Smooth muscle cell (in vitro differentiated cells): ENCODE measurements around the gene ERC2. TPM values are rescaled to one million over a fixed set of nuclear protein-coding genes. Genes with fewer than 3 reads are reported as not detected.

Source experiments
- DNase-seq: peaks from one replicate; lab custom pipeline; 2025; ENCODE audit not compliant: unreplicated experiment; lab: John Stamatoyannopoulos, UW
- H2AFZ ChIP-seq: fragments of 200-600 bp; sonication (generic); 2 replicates; pipeline ENCODE4 v1.6.0; 2016; ENCODE audit warnings: antibody characterized with exemption, low read depth, mild to moderate bottlenecking
- H3F3A ChIP-seq: fragments of 200-600 bp; sonication (generic); 2 replicates; pipeline ENCODE4 v1.6.0; 2017; ENCODE audit warnings: antibody characterized with exemption, low read depth
- H3K27ac ChIP-seq: fragments of 200-600 bp; sonication (generic); 2 replicates; pipeline ENCODE4 v1.5.1; 2016; ENCODE audit warnings: low read depth, mild to moderate bottlenecking
- H3K27me3 ChIP-seq: fragments of 200-600 bp; sonication (generic); 2 replicates; pipeline ENCODE4 v1.6.1; 2016; ENCODE audit warnings: low read depth, mild to moderate bottlenecking
- H3K36me3 ChIP-seq: fragments of 200-600 bp; sonication (generic); 2 replicates; pipeline ENCODE4 v1.5.1; 2016; ENCODE audit warnings: low read depth
- H3K4me1 ChIP-seq: fragments of 200-600 bp; sonication (generic); 2 replicates; pipeline ENCODE4 v1.5.1; 2016; ENCODE audit warnings: low read depth
- H3K4me2 ChIP-seq: fragments of 200-600 bp; sonication (generic); 2 replicates; pipeline ENCODE4 v1.6.0; 2016; ENCODE audit warnings: mild to moderate bottlenecking
- H3K4me3 ChIP-seq: fragments of 200-600 bp; sonication (generic); 2 replicates; pipeline ENCODE4 v1.5.1; 2016; ENCODE audit warnings: mild to moderate bottlenecking
- H3K79me2 ChIP-seq: fragments of 200-600 bp; sonication (generic); 2 replicates; pipeline ENCODE4 v1.6.0; 2016; ENCODE audit warnings: low read depth, mild to moderate bottlenecking
- H3K9ac ChIP-seq: fragments of 200-600 bp; sonication (generic); 2 replicates; pipeline ENCODE4 v1.6.0; 2016; ENCODE audit warnings: low read depth
- H3K9me3 ChIP-seq: fragments of 200-600 bp; sonication (generic); replicated peaks from 2 replicates; pipeline ENCODE4 v1.5.1; 2016; ENCODE audit warnings: low read depth
- H4K20me1 ChIP-seq: fragments of 200-600 bp; sonication (generic); 2 replicates; pipeline ENCODE4 v1.6.0; 2016; ENCODE audit warnings: low read depth
- WGBS: methylation state at CpG from one replicate; pipeline ENCODE4 v1.1.7; 2016; ENCODE audit warnings: low lambda C conversion rate; 5-methylcytosine and 5-hydroxymethylcytosine counted together
- polyA plus RNA-seq: library from polyadenylated mRNA; unstranded; fragments of >200 nt; fragmentation: Nextera tagmentation; extraction: Ambion mirVana; gene quantifications from 2 replicates; pipeline ENCODE4 v1.2.1, GENCODE V29; 2016
- total RNA-seq: library from RNA; depleted of rRNA; stranded (reverse); fragments of >200 nt; gene quantifications from 2 replicates; pipeline ENCODE4 v1.2.3, GENCODE V29; 2014
- TF ChIP-seq, protein P1 (sequence below): fragments of 200-600 bp; sonication (generic); IDR thresholded peaks from 2 replicates; pipeline ENCODE4 v1.5.1; 2017; ENCODE audit warnings: borderline replicate concordance, mild to moderate bottlenecking, antibody characterized with exemption; ENCODE audit not compliant: insufficient read depth, poor library complexity, severe bottlenecking

ERC2 gene
- total and polyA plus RNA-seq, 2 experiments from 2014 or later, result 1.1 TPM; not detected in 1

DNA sequence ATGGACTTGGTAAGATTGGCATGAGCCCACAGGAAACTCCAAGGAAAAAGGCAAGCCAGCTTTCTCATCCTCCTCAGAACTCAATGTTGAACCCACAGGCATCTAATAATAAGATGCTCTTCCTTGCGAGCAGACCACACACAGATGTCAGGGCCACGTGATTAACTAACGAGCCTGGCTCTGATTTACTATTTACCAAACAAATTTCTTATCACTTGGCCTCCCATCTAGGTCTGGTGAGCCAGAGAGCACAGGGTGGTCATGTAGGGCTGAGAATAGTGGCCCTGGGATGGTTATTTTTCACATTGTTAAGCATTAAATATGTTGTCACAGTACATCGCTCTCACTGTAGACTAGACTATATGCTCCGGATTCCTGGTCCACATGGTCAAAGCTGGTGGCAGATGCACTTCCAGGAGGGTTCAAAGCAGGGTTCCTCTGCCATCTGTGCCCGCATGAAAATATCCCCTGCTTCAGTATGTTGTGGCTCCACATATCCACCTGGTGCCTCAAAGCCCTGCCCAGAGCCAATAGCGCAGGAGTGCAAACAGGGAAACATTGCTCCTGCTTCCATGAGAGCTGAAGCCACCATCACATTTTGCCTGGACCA, 508.7 kb downstream of the ERC2 start:
- H3K4me1 ChIP-seq, result no peaks in the 10 kb centered on the region
- no peaks in the 10 kb centered on the region for H3F3A ChIP-seq
- H2AFZ ChIP-seq, result no peak overlapping the region
- no peaks in the 10 kb centered on the region for H3K27me3 ChIP-seq
- no peak for DNase-seq
- no peak overlapping the region for H3K9ac ChIP-seq
- H3K79me2 ChIP-seq, result no peaks in the 10 kb centered on the region
- H3K9me3 ChIP-seq, result no peaks in the 10 kb centered on the region
- H3K27ac ChIP-seq, result no peak overlapping the region
- H3K4me2 ChIP-seq, result no peak overlapping the region
- H3K4me3 ChIP-seq, result no peak overlapping the region
- H4K20me1 ChIP-seq, result no peaks in the 10 kb centered on the region
- no peaks in the 10 kb centered on the region for H3K36me3 ChIP-seq
- WGBS, result 91% methylated on average over 7 of the region's 7 CpGs
- TF ChIP-seq, protein P1, sequence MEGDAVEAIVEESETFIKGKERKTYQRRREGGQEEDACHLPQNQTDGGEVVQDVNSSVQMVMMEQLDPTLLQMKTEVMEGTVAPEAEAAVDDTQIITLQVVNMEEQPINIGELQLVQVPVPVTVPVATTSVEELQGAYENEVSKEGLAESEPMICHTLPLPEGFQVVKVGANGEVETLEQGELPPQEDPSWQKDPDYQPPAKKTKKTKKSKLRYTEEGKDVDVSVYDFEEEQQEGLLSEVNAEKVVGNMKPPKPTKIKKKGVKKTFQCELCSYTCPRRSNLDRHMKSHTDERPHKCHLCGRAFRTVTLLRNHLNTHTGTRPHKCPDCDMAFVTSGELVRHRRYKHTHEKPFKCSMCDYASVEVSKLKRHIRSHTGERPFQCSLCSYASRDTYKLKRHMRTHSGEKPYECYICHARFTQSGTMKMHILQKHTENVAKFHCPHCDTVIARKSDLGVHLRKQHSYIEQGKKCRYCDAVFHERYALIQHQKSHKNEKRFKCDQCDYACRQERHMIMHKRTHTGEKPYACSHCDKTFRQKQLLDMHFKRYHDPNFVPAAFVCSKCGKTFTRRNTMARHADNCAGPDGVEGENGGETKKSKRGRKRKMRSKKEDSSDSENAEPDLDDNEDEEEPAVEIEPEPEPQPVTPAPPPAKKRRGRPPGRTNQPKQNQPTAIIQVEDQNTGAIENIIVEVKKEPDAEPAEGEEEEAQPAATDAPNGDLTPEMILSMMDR, result no peak

DNA sequence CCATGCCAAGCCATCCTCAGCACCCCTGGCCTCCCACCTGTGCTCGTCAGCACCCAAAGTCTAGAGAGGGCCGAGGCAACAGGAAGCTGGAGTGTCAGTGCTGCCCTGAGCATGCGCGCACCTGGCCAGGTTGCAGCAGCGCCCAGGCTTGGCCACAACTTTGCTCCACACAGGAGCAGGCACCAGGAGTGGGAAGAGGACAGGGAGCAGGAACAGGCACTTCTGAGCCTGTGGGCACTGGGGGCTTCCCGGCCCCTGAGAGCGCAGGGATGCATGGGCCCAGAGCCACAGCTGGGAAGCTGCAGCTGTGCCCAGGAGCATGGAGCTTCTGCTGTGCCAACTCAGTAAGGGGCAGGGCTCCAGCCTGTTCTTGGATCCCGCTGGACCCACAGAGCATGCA, 509.7 kb downstream of the ERC2 start:
- no peak overlapping the region for H3K4me2 ChIP-seq
- H3K79me2 ChIP-seq, result no peaks in the 10 kb centered on the region
- no peak for DNase-seq
- no peak overlapping the region for H3K4me3 ChIP-seq
- H3K9ac ChIP-seq, result no peak overlapping the region
- no peaks in the 10 kb centered on the region for H3K9me3 ChIP-seq
- no peaks in the 10 kb centered on the region for H3K36me3 ChIP-seq
- H3K27ac ChIP-seq, result no peak overlapping the region
- WGBS, result 98% methylated on average over 8 of the region's 8 CpGs
- no peak overlapping the region for H2AFZ ChIP-seq
- no peaks in the 10 kb centered on the region for H4K20me1 ChIP-seq
- no peaks in the 10 kb centered on the region for H3K27me3 ChIP-seq
- no peaks in the 10 kb centered on the region for H3F3A ChIP-seq
- TF ChIP-seq, protein P1, result no peak
- no peaks in the 10 kb centered on the region for H3K4me1 ChIP-seq

DNA sequence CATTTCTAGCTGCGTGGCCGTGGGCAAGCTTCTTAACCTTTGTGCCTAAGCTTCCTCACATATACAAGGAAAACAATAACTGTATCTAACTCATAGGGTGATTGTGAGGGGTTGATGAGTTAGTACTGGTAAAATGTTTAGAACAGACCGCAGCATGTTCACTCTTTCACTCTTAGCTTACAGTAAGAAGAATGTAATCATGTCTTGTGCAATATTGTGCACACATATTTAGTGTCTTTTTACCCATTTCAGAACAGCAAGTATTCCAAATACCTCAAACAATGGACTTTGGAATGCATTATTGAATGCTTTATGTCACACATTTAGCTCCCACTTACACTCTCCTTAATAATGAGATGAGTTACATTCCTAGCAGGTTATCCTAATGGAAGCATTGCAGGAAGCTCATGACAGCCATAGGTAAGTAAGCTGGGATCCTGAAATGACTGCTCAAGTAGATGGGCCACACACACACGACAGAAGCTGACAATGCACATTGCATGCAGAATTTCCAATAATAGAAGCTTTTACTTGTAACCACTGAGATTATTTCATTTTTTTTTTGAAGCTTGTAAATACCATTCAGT, 512.3 kb downstream of the ERC2 start:
- H2AFZ ChIP-seq, result no peak overlapping the region
- H3K27me3 ChIP-seq, result no peaks in the 10 kb centered on the region
- no peaks in the 10 kb centered on the region for H3K79me2 ChIP-seq
- 63% methylated on average over 4 of the region's 4 CpGs for WGBS
- H3K9me3 ChIP-seq, result no peaks in the 10 kb centered on the region
- H3K4me1 ChIP-seq, result no peaks in the 10 kb centered on the region
- no peak overlapping the region for H3K9ac ChIP-seq
- H4K20me1 ChIP-seq, result no peaks in the 10 kb centered on the region
- no peaks in the 10 kb centered on the region for H3F3A ChIP-seq
- no peak for DNase-seq
- TF ChIP-seq, protein P1, result no peak
- H3K4me2 ChIP-seq, result no peak overlapping the region
- no peak overlapping the region for H3K4me3 ChIP-seq
- H3K36me3 ChIP-seq, result no peaks in the 10 kb centered on the region
- no peak overlapping the region for H3K27ac ChIP-seq

DNA sequence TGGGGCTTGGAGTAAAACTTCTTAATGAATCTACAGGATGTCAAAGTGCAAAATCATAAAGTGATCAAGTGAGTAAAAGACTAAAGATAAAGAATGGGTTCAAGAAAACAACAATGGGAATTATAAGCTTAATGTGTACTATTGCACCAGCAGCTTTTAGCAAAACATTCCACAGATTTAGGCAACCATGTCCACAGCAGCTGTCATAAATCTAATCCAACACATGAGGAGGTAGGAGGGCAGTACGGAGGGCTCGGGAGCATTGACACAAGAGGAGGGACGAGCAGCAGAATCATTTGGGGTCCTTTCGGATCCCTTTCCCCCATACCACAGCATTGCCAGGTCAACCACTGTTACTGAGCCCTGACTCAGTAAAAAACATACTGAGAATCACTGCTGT, 516.9 kb downstream of the ERC2 start:
- WGBS, result 92% methylated on average over 4 of the region's 4 CpGs
- Histone ChIP-seq H3K4me3 (no peak overlapping the region), H3K27me3 (no peaks in the 10 kb centered on the region), H4K20me1 (no peaks in the 10 kb centered on the region), H3F3A (no peaks in the 10 kb centered on the region), H3K4me2 (no peak overlapping the region), H3K9me3 (no peaks in the 10 kb centered on the region), H2AFZ (no peak overlapping the region), H3K9ac (no peak overlapping the region), H3K4me1 (no peaks in the 10 kb centered on the region), H3K79me2 (no peaks in the 10 kb centered on the region), H3K27ac (no peak overlapping the region), H3K36me3 (no peaks in the 10 kb centered on the region)
- TF ChIP-seq, protein P1, result no peak
- DNase-seq, result no peak
